HepG2 (cell line): ENCODE measurements around the gene MARVELD3. TPM values are rescaled to one million over a fixed set of nuclear protein-coding genes. Genes with fewer than 3 reads are reported as not detected.

Experiments
- ATAC-seq: fragments of 200-7000 bp; cut with Tn5 transposase; 3 replicates; pipeline ENCODE4 v1.9.1; 2020; ENCODE audit warnings: mild to moderate bottlenecking, moderate library complexity
- BruUV-seq: library from RNA; stranded (reverse); fragments of 400-500 nt; replicated peaks from 2 replicates; lab custom pipeline; 2021; lab: Mats Ljungman, UMichigan
- CTCF ChIA-PET: fragments of 300-600 bp; formaldehyde crosslinking; extraction: SDS; loops from one replicate; lab custom pipeline; 2021; ENCODE audit warnings: low total read pairs, inconsistent platforms, low intra/inter-chr PET ratio; lab: Yijun Ruan, JAX
- POLR2A ChIA-PET: fragments of 350-600 bp; sonication (Branson Sonifier 250); formaldehyde crosslinking; loops from one replicate; lab custom pipeline; 2020; ENCODE audit warnings: antibody characterized with exemption, inconsistent platforms; lab: Yijun Ruan, JAX
- DNase-seq: peaks from one replicate; pipeline ENCODE4 v3.0.0-alpha.2; 2015; ENCODE audit warnings: low spot score
- FAIRE-seq: peaks from 3 replicates; lab custom pipeline; 2011; peaks lifted over from hg19 to GRCh38; lab: Jason Lieb, UNC
- H2AFZ ChIP-seq: one replicate; pipeline ENCODE4 v1.6.1; 2011; ENCODE audit warnings: low read length, inconsistent platforms
- H3K27ac ChIP-seq: fragments of 300-600 bp; 3 replicates; pipeline ENCODE4 v1.8.0; 2011; ENCODE audit warnings: mixed run types, mild to moderate bottlenecking, mixed read lengths, low read length, inconsistent platforms; ENCODE audit not compliant: insufficient read depth; ENCODE audit errors: extremely low read length
- H3K27me3 ChIP-seq, 2 experiments: fragments of 200-600 bp in 1 of 2; 2 replicates in 1 of 2; 3 replicates in 1 of 2; pipeline versions ENCODE4 v1.6.0 to v1.8.0; 2011; ENCODE audit warnings: low read length in 2 of 2, mild to moderate bottlenecking in 2 of 2, moderate library complexity in 2 of 2, inconsistent platforms in 1 of 2; ENCODE audit not compliant: insufficient read depth in 2 of 2, control insufficient read depth in 1 of 2
- H3K36me3 ChIP-seq, 2 experiments: fragments of 200-600 bp in 1 of 2; replicated peaks in 1 of 2; 2 replicates in 1 of 2; 3 replicates in 1 of 2; pipeline versions ENCODE4 v1.5.1 to v1.8.0; 2011; ENCODE audit warnings: low read length in 2 of 2, inconsistent platforms in 1 of 2; ENCODE audit not compliant: insufficient read depth in 2 of 2, control insufficient read depth in 1 of 2
- H3K4me1 ChIP-seq: 2 replicates; pipeline ENCODE4 v1.5.1; 2012; ENCODE audit warnings: low read length, inconsistent platforms; ENCODE audit not compliant: insufficient read depth
- H3K4me2 ChIP-seq: 2 replicates; pipeline ENCODE4 v1.6.0; 2011; ENCODE audit warnings: low read depth, low read length, inconsistent platforms
- H3K4me3 ChIP-seq, 3 experiments: fragments of 200-600 bp in 1 of 3; sonication (generic), shearing (Covaris generic) in 1 of 3; replicated peaks in 1 of 3; 2 replicates each; pipeline ENCODE4 v1.5.1; 2011 to 2016; ENCODE audit warnings: low read length in 3 of 3, inconsistent platforms in 2 of 3, low read depth in 2 of 3, mild to moderate bottlenecking in 2 of 3, control low read depth in 1 of 3, mixed read lengths in 1 of 3; ENCODE audit not compliant: insufficient read depth in 1 of 3
- H3K79me2 ChIP-seq: one replicate; pipeline ENCODE4 v1.6.1; 2011; ENCODE audit warnings: low read length, inconsistent platforms; ENCODE audit not compliant: insufficient read depth
- H3K9ac ChIP-seq: 2 replicates; pipeline ENCODE4 v1.6.0; 2011; ENCODE audit warnings: mild to moderate bottlenecking, low read depth, low read length, inconsistent platforms; ENCODE audit not compliant: insufficient read depth
- H3K9me3 ChIP-seq: 2 replicates; pipeline ENCODE4 v1.5.1; 2012; ENCODE audit warnings: mild to moderate bottlenecking, low read length
- H4K20me1 ChIP-seq: 2 replicates; pipeline ENCODE4 v1.6.0; 2011; ENCODE audit warnings: inconsistent platforms, mild to moderate bottlenecking, low read length, moderate library complexity; ENCODE audit not compliant: insufficient read depth
- BRF2 ChIP-seq: sonication (generic); formaldehyde crosslinking; IDR thresholded peaks from 2 replicates; pipeline ENCODE4 v1.8.1; 2022; ENCODE audit warnings: mild to moderate bottlenecking, missing genetic modification reagents
- FOXC1 ChIP-seq: sonication (generic); formaldehyde crosslinking; IDR thresholded peaks from 2 replicates; pipeline ENCODE4 v1.8.0; 2022; ENCODE audit warnings: mild to moderate bottlenecking, missing genetic modification reagents, borderline replicate concordance
- FOXP1 ChIP-seq, 2 experiments: fragments of 450-650 bp in 1 of 2; IDR thresholded peaks; 2 replicates each; pipeline ENCODE4 v1.6.1; 2017 to 2018; ENCODE audit warnings: antibody characterized with exemption in 1 of 2
- GMEB1 ChIP-seq: sonication (generic); formaldehyde crosslinking; IDR thresholded peaks from 2 replicates; pipeline ENCODE4 v1.5.1; 2020; ENCODE audit warnings: missing genetic modification reagents, mild to moderate bottlenecking, borderline replicate concordance
- GPN1 ChIP-seq: sonication (generic); formaldehyde crosslinking; IDR thresholded peaks from 2 replicates; pipeline ENCODE4 v1.5.1; 2020; ENCODE audit warnings: missing genetic modification reagents, borderline replicate concordance
- HDAC6 ChIP-seq: fragments of 200-600 bp; sonication (generic); IDR thresholded peaks from 2 replicates; pipeline ENCODE4 v1.7.0; 2017; ENCODE audit warnings: mild to moderate bottlenecking, antibody characterized with exemption, low read length, low read depth
- HMGA1 ChIP-seq: sonication (generic); formaldehyde crosslinking; conservative IDR thresholded peaks from 2 replicates; pipeline ENCODE4 v1.4.0; 2020; ENCODE audit warnings: missing genetic modification reagents
- HOXD1 ChIP-seq: sonication (generic); formaldehyde crosslinking; IDR thresholded peaks from 2 replicates; pipeline ENCODE4 v1.5.0; 2020; ENCODE audit warnings: missing genetic modification reagents
- KAT7 ChIP-seq: IDR thresholded peaks from 2 replicates; pipeline ENCODE4 v1.6.1; 2018; ENCODE audit warnings: borderline replicate concordance, missing compliant biosample characterization
- SIN3B ChIP-seq: fragments of 150-350 bp; IDR thresholded peaks from 2 replicates; pipeline ENCODE4 v1.6.1; 2014; ENCODE audit warnings: low read length
- TFAP4 ChIP-seq: sonication (generic); IDR thresholded peaks from 2 replicates; pipeline ENCODE4 v1.6.1; 2016; ENCODE audit warnings: low read depth, borderline replicate concordance
- ZNF589 ChIP-seq: sonication (generic); formaldehyde crosslinking; conservative IDR thresholded peaks from 2 replicates; pipeline ENCODE4 v1.8.0; 2022; ENCODE audit warnings: mild to moderate bottlenecking, moderate library complexity, missing genetic modification reagents
- ZNF607 ChIP-seq: sonication (generic); formaldehyde crosslinking; IDR thresholded peaks from 2 replicates; pipeline ENCODE4 v1.5.1; 2020; ENCODE audit warnings: missing genetic modification reagents, mild to moderate bottlenecking, borderline replicate concordance
- WGBS: methylation state at CpG from one replicate; pipeline ENCODE4 v1.1.6; 2017; ENCODE audit warnings: low lambda C conversion rate; 5-methylcytosine and 5-hydroxymethylcytosine counted together
- in situ Hi-C: cut with HindIII; loops from 2 replicates; pipeline ENCODE4 v1.10.0; 2017; ENCODE audit warnings: low pct_unique_long_range_greater_than_20kb; ENCODE audit not compliant: extremely low pct_ligation_motif_present
- intact Hi-C: fragments of 100-400 bp; cut with micrococcal nuclease; formaldehyde crosslinking; loops from one replicate; pipeline ENCODE4 v1.10.0; 2022; ENCODE audit not compliant: unreplicated experiment
- polyA plus RNA-seq, 8 experiments: library from polyadenylated mRNA; depleted of rRNA in 3 of 8; stranded (reverse) in 7 of 8; unstranded in 1 of 8; fragments of >200 nt; fragmentation: Illumina TruSeq in 4 of 8; extraction: Trizol in 4 of 8; gene quantifications; 2 replicates each; pipeline versions ENCODE4 v1.2.1 to v1.2.3, GENCODE V29; 2011 to 2016; ENCODE audit warnings: low read depth in 4 of 8, missing spikeins in 1 of 8, mixed read lengths in 1 of 8; ENCODE audit not compliant: insufficient read depth in 1 of 8
- total RNA-seq, 5 experiments: library from RNA; depleted of rRNA; stranded (reverse); fragments of >200 nt; fragmentation: Illumina TruSeq; extraction: Trizol; gene quantifications; 2 replicates each; pipeline ENCODE4 v1.2.3, GENCODE V29; 2016; ENCODE audit warnings: low read depth in 1 of 5
- TF ChIP-seq, protein P1 (sequence below): sonication (generic); formaldehyde crosslinking; IDR thresholded peaks from 2 replicates; pipeline ENCODE4 v1.4.0; 2020; ENCODE audit warnings: missing genetic modification reagents
- TF ChIP-seq, protein P2 (sequence below): sonication (generic); formaldehyde crosslinking; IDR thresholded peaks from 2 replicates; pipeline ENCODE4 v1.4.0; 2020; ENCODE audit warnings: missing genetic modification reagents
- TF ChIP-seq, protein P3 (sequence below): sonication (generic); formaldehyde crosslinking; IDR thresholded peaks from 2 replicates; pipeline ENCODE4 v1.5.0; 2020; ENCODE audit warnings: missing genetic modification reagents

The MARVELD3 gene
- total and polyA plus RNA-seq, 2 of the 13 experiments (the other 11 are each of a cell fraction or from before 2014, with no cell fraction given): 4.8 to 5.6 TPM

- TF ChIP-seq BRF2 (CRISPR knock-in tag) (no peak), HOXD1 (CRISPR knock-in tag) (no peak), FOXP1 (IDR thresholded peaks at IDR 0.05) (no peak), FOXP1 (CRISPR knock-in tag; IDR thresholded peaks at IDR 0.05) (no peak)
These were observed 33.5 kb downstream of the MARVELD3 start (continued) for GRCh38 chr16:71659471-71659870.

GRCh38 chr16:71666264-71666663, 40.3 kb downstream of the MARVELD3 start:
- intact Hi-C loops: loop anchor here (2.0 kb wide), 1 partner anchor 21 kb away; no protein-coding TSS in a partner anchor
- no peak overlapping the region for H2AFZ ChIP-seq
- ChIA-PET CTCF (no interaction called here), POLR2A (interaction anchor here (0.6 kb wide), 1 partner anchor 74 kb away, joined by 3 read pairs; no protein-coding TSS in a partner anchor)
- in situ Hi-C loops: no loop called here
- H3K27me3 ChIP-seq: no peaks in the 10 kb centered on the region
- H3K27ac ChIP-seq: peak overlapping the region; percentile 71
- ATAC-seq (no peak), DNase-seq (no peak), FAIRE-seq (peak; percentile 55)
- no TSS peak for BruUV-seq
- H3K4me3 ChIP-seq: peak overlapping the region in 2 of 3 experiments; percentile 19 to 25; a peak in 2 of 6 replicates
- H3K79me2 ChIP-seq: no peaks in the 10 kb centered on the region
- WGBS: 48% methylated on average over 1 of the region's 1 CpG
- H3K4me1 ChIP-seq: peaks cover 44% of the 10 kb centered on the region
- no peaks in the 10 kb centered on the region for H3K9me3 ChIP-seq
- H4K20me1 ChIP-seq: no peaks in the 10 kb centered on the region
- H3K36me3 ChIP-seq: peaks cover 12 to 34% of the 10 kb centered on the region in 2 experiments
- no peak overlapping the region; the same call in 1 of the 2 replicates for H3K9ac ChIP-seq
- peak overlapping the region; percentile 58 for H3K4me2 ChIP-seq
- TF ChIP-seq HOXD1 (CRISPR knock-in tag) (no peak), GMEB1 (no peak), SIN3B (no peak), TFAP4 (no peak), ZNF589 (no peak), FOXC1 (CRISPR knock-in tag) (no peak), KAT7 (CRISPR knock-in tag) (peak; percentile 67; the same call in 1 of the 2 replicates), HMGA1 (CRISPR knock-in tag) (no peak), HDAC6 (no peak), GPN1 (CRISPR knock-in tag) (no peak), ZNF607 (no peak)
- TF ChIP-seq, protein P1, sequence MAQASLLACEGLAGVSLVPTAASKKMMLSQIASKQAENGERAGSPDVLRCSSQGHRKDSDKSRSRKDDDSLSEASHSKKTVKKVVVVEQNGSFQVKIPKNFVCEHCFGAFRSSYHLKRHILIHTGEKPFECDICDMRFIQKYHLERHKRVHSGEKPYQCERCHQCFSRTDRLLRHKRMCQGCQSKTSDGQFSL (CRISPR knock-in tag): no peak
- TF ChIP-seq, protein P2, sequence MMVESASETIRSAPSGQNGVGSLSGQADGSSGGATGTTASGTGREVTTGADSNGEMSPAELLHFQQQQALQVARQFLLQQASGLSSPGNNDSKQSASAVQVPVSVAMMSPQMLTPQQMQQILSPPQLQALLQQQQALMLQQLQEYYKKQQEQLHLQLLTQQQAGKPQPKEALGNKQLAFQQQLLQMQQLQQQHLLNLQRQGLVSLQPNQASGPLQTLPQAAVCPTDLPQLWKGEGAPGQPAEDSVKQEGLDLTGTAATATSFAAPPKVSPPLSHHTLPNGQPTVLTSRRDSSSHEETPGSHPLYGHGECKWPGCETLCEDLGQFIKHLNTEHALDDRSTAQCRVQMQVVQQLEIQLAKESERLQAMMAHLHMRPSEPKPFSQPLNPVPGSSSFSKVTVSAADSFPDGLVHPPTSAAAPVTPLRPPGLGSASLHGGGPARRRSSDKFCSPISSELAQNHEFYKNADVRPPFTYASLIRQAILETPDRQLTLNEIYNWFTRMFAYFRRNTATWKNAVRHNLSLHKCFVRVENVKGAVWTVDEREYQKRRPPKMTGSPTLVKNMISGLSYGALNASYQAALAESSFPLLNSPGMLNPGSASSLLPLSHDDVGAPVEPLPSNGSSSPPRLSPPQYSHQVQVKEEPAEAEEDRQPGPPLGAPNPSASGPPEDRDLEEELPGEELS: peak; percentile 49
- TF ChIP-seq, protein P3, sequence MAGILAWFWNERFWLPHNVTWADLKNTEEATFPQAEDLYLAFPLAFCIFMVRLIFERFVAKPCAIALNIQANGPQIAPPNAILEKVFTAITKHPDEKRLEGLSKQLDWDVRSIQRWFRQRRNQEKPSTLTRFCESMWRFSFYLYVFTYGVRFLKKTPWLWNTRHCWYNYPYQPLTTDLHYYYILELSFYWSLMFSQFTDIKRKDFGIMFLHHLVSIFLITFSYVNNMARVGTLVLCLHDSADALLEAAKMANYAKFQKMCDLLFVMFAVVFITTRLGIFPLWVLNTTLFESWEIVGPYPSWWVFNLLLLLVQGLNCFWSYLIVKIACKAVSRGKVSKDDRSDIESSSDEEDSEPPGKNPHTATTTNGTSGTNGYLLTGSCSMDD (CRISPR knock-in tag): no peak
